SJSA1 (cell line): ENCODE measurements around the gene SMTNL1. TPM values are rescaled to one million over a fixed set of nuclear protein-coding genes. Genes with fewer than 3 reads are reported as not detected.

Source experiments
- DNase-seq, 2 experiments: peaks; one replicate each; pipeline ENCODE4 v3.0.0-alpha.2; 2015 to 2020; ENCODE audit warnings: low spot score in 2 of 2, low read depth in 1 of 2
- H3K27ac ChIP-seq: fragments of 250-450 bp; sonication (Bioruptor Pico); 2 replicates; pipeline ENCODE4 v1.5.1; 2020; ENCODE audit warnings: mild to moderate bottlenecking, moderate library complexity
- H3K27me3 ChIP-seq: fragments of 250-450 bp; sonication (Bioruptor Pico); replicated peaks from 2 replicates; pipeline ENCODE4 v1.5.1; 2020; ENCODE audit warnings: mild to moderate bottlenecking, moderate library complexity
- H3K36me3 ChIP-seq: fragments of 250-450 bp; sonication (Bioruptor Pico); 2 replicates; pipeline ENCODE4 v1.5.1; 2020; ENCODE audit warnings: mild to moderate bottlenecking
- H3K4me1 ChIP-seq: fragments of 250-450 bp; sonication (Bioruptor Pico); replicated peaks from 2 replicates; pipeline ENCODE4 v1.6.1; 2021; ENCODE audit warnings: mild to moderate bottlenecking
- H3K4me3 ChIP-seq: fragments of 250-450 bp; sonication (Bioruptor Pico); 2 replicates; pipeline ENCODE4 v1.5.1; 2020; ENCODE audit warnings: mild to moderate bottlenecking
- H3K9me3 ChIP-seq: fragments of 250-450 bp; sonication (Bioruptor Pico); replicated peaks from 2 replicates; pipeline ENCODE4 v1.5.1; 2020; ENCODE audit warnings: mild to moderate bottlenecking
- total RNA-seq: library from RNA; depleted of rRNA; stranded (reverse); fragments of >200 nt; shearing (Covaris generic); gene quantifications from 2 replicates; pipeline ENCODE4 v1.2.3, GENCODE V29; 2014; rRNA removed

SMTNL1 gene, protein sequence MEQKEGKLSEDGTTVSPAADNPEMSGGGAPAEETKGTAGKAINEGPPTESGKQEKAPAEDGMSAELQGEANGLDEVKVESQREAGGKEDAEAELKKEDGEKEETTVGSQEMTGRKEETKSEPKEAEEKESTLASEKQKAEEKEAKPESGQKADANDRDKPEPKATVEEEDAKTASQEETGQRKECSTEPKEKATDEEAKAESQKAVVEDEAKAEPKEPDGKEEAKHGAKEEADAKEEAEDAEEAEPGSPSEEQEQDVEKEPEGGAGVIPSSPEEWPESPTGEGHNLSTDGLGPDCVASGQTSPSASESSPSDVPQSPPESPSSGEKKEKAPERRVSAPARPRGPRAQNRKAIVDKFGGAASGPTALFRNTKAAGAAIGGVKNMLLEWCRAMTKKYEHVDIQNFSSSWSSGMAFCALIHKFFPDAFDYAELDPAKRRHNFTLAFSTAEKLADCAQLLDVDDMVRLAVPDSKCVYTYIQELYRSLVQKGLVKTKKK
- not detected in 2 replicates for total RNA-seq

DNA sequence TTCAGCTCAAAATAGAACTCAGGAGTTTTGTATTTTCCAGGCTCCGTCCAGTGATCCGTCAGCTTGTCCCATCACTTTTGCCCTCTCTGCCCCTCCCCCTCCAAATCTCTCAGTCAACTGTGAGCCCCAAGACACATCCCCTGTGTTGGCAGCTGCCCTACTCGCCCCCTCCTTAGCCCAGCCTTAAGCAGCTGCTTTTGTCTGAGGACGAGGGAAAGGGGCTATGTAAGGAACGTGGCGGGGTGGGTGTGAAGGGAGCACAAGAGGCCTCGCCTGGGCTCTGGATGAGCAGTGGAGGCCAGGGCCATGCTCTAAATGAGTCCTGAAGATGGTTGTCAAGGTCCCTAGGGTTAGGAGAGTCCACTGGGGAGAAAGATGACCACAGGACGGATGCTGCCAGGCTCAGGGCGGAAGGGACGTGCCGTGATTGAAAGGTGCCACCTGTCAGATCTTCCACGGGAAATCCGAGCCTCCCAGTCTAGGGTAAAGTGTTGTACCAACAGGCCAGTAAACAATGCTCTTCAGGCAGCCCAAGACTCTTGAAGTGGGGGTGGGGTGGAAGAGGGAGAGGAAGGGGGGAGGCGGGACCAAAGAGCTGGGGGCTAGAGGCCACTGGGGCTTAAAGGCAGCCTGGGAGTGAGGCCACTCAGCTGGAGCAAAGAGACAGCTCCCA lies at the start of gene SMTNL1:
Gene SMTNL1 (plus strand): TSS at position 649 of the 673 bp plus-strand sequence. CDS start 5,048 bp downstream, outside the sequence.
- Histone ChIP-seq H3K9me3 (no peaks in the 10 kb centered on the region), H3K27ac (no peak within 1 kb of the TSS), H3K27me3 (0 out of 2 replicates have a peak, but pooled peaks cover 4% of the 10 kb centered on the region), H3K36me3 (no peaks in the 10 kb centered on the region), H3K4me1 (no peaks in the 10 kb centered on the region), H3K4me3 (no peak within 1 kb of the TSS)
- no peak for DNase-seq

DNA sequence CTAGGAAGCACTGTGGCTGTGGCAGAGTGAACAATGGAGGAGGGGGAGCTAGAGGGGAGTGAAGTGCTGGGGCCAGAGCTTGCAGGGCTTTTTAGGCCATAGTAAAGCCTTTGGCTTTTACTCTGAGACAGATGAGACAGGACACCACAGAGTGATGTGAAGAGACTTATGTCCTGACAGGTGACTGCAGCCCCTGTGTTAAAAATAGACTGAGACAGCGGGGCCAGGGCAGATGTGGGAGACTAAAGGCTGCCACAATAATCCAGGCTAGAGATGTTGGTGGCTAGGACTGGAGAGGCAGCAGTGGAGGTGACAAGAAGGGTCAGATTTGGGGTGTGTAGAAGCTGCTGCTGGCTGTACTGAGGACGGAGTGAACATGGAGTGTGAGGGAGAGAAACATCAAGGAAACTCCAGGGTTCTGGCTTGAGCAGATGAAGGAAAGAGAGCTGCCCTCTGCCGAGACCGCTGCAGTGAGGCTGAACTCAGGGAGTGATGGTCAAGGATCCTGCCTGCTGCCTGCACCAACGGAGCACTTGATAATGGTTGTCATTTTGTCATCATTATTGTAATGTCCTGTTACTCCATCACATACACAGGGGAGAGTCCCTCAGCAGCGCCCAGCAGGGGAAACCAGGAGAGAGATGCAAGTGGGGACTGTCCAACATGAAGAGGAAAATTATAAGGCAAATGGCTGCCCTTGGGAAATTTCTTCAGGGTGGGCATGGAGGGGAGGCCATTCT lies 49.3 kb upstream of the SMTNL1 start:
- Histone ChIP-seq H3K9me3 (no peaks in the 10 kb centered on the region), H3K4me1 (no peaks in the 10 kb centered on the region), H3K36me3 (no peaks in the 10 kb centered on the region), H3K4me3 (no peak overlapping the region), H3K27me3 (peaks cover 6% of the 10 kb centered on the region; the same call in 1 of the 2 replicates), H3K27ac (no peak overlapping the region)
- no peak for DNase-seq

DNA sequence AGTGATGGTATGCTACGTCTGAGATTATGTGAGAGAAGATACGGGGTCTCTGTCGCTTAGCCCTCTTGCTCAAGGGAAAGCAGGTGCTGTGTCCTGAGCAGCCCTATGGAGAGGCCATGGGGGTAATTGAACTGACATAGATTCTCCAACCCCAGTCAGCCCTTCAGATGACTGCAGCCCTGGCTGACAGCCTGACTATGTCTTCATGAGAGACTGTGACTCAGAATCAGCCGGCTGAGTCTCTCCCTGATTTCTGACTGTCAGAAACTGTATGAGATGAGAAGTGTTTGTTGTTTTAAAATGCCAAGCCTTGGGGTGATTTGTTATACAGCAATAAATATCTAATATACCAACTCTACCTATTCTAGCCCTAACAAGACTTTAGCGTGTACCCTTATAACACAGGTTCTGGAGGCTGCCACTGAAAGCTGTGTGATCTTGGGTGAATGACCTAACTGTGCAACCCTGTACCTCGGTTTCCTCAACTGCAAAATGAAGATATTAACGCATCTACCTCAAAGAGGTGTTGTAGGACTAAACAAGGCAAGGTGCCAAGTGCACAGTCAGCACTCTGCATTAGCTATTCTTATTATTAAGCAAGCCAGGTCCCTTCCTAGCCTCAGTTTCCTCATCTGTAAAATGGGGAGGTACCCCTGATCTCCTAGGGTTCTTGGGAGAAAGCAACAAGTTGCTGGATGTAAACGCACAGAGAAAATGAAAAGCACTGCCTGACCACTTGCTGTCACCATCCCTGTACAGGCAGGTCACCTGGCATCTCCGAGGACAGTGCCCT lies 46.7 kb upstream of the SMTNL1 start:
- no peaks in the 10 kb centered on the region for H3K9me3 ChIP-seq
- no peak overlapping the region for H3K27ac ChIP-seq
- no peaks in the 10 kb centered on the region for H3K4me1 ChIP-seq
- H3K4me3 ChIP-seq, result no peak overlapping the region
- H3K36me3 ChIP-seq, result peaks cover 4% of the 10 kb centered on the region; the same call in 1 of the 2 replicates
- DNase-seq, result no peak
- H3K27me3 ChIP-seq, result no peaks in the 10 kb centered on the region

DNA sequence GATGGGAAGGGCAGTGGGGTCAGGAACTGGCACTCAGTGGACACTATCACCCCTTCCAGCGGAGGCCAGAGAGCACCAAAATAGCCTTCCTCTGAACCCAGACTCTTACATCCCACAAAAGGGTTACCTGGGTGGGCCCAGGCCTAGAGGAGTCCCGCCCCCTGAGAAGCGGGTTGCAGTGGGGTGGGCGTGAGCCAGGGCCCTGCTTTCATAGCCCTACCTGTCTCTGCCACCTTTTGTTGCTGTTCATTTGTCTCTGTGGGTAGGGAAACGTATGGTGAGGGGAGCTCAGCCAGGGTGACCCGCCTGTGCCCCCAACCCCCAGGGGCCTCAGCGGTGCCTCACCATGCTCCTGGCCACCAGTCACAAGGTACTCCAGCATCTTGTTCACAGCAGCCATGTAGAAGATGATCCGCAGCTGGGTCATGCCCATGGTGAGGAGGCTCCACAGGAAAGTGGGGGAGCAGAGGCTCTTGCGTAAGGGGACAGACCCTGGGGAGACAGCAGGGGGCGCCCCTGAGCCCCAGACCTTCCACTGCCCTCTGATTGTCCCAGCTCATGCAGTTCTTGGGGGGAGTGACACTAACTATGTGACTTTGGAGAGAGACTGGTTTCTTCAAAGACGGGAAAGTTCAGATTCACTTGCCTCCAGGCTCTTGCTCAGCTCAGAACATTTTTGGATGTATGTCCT lies 45.9 kb upstream of the SMTNL1 start:
- H3K4me1 ChIP-seq, result no peaks in the 10 kb centered on the region
- DNase-seq, result peak in 1 of 2 experiments; percentile 19

DNA sequence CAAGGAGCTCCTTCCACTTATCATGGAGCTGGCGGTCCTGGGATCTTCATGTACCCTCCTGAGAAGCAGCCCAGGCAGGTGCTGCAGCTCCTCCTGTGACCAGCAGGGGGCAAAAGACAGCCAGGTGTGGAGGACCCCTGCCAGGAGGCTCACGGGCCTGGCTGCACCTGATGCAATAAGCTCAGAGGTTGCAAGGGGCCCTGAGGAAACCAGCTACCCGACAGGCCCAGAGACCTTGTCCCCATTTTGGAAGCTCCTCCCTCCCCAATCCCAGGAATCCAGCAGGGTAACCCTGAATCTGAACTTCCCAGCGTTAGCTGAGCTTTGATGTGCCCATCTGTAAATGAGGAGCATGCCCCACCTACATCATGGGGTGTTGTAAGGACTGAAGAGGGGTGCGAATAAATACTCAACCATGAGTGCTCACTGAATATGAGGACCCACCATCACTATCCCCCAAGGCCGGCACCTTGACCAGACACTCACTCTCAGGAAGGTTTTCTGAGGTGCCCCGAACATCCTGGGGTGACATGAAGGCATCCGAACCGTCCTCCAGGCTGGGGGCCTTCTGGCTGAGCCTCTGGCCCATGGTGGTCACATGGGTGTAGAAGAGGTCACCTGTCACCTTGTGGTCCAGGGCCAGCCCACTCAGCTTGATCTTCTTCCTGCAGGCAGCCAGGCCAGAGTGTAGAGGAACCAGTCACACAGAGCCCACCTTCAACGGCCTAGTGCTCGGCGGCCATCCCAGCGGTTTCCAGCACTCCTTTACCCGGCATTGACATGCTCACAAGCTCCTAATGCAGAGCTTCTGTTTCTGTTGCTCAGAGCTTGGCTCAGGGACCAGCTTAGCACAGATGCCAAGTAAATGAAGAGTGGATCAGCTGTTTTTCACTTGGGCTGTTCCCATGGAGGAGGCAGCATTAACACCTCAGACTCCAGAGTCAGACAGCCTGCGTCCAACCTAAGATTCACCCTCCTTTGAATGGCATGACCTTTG lies 43.6 kb upstream of the SMTNL1 start:
- Histone ChIP-seq H3K4me3 (no peak overlapping the region), H3K4me1 (no peaks in the 10 kb centered on the region), H3K27me3 (no peaks in the 10 kb centered on the region), H3K27ac (no peak overlapping the region), H3K9me3 (no peaks in the 10 kb centered on the region), H3K36me3 (peaks cover 4% of the 10 kb centered on the region; the same call in 1 of the 2 replicates)
- DNase-seq, result peak in 1 of 2 experiments; percentile 30

More for the DNA sequence above, 45.9 kb upstream of the SMTNL1 start:
- no peaks in the 10 kb centered on the region for H3K27me3 ChIP-seq
- H3K9me3 ChIP-seq, result no peaks in the 10 kb centered on the region
- no peak overlapping the region for H3K27ac ChIP-seq
- H3K4me3 ChIP-seq, result no peak overlapping the region
- H3K36me3 ChIP-seq, result peaks cover 4% of the 10 kb centered on the region; the same call in 1 of the 2 replicates

DNA sequence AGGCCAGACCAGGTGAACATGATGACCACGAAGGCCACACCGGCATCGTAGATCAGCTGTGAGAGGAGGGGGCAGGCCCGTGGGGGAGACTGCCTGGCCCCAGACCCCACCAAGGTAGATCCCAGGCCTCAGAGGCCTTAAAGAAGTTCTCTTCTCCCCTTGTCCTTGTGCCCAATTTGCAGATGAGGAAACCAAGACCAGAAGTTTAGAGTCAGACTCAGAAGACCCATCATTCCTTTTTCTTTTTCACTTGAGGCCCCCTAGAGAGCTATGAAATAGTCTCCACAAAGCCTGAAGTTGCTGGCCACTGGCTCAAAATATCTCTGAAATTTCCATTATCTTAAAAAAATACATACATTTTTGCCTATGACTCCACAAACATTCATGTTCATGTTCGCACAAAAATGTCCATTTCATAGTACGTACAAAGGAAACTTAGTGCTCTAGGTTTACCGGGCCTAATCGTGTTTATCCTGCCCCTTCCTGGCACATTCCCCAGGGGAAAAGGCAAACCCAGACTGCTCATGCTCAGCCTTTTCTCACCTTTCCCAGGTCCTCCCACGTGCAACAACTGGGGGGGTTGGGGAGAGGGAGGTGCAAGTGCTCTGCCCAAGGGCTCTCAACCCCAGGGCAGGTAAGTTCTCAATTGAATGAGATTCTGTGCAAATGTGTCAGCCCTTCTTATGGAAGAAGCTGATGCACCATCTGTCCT lies 41.1 kb upstream of the SMTNL1 start:
- no peak for DNase-seq
- no peaks in the 10 kb centered on the region for H3K27me3 ChIP-seq

DNA sequence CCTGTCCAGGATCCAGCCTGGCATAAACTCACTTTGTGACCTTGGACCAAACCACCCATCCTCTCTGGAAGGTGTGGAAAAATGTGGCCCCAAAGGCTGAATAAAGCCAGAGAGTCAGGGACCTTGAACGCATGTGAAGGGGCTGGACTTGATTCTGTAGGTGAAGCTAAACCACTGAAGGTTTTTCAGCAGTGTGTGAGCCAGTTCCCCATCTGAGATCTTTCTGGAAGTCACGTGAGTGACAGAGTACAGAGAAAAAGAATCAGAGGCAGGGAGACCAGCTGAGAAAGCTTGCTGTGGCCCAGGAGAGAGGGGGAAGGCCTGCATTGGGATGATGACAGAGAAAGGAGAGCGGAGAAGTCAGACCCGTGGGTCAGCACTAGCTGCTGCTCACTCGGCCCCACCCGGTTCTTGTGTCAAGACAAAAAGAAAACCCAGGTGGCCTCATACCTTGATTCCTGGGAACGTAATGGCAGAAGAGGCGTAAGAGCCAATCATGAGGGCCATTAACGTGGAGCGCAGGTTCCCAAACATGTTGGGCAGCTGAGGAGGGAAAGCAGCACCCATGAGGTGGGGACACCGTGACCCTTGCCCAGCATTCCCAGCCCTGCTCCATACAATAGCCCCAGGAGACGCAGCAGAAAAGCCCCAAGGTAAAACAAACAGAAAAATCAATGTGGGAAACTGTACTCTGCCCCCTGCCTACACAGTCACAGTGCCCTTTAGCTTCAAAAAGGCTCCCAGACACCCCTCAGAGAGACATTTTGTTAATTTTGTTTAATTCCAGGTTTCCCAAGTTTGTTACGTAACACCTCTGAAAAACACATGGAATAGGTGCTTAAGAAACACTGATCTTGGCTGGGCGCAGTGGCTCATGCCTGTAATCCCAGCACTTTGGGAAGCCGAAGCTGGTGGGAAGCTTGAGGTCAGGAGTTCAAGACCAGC lies 39.8 kb upstream of the SMTNL1 start:
- Histone ChIP-seq H3K4me3 (no peak overlapping the region), H3K4me1 (peaks cover 10% of the 10 kb centered on the region), H3K36me3 (peaks cover 4% of the 10 kb centered on the region; the same call in 1 of the 2 replicates), H3K9me3 (no peaks in the 10 kb centered on the region), H3K27ac (no peak overlapping the region), H3K27me3 (no peaks in the 10 kb centered on the region)
- DNase-seq, result no peak

More for the DNA sequence above, 41.1 kb upstream of the SMTNL1 start:
- no peaks in the 10 kb centered on the region for H3K9me3 ChIP-seq
- no peak overlapping the region for H3K27ac ChIP-seq
- H3K4me1 ChIP-seq, result peaks cover 10% of the 10 kb centered on the region
- peaks cover 4% of the 10 kb centered on the region; the same call in 1 of the 2 replicates for H3K36me3 ChIP-seq
- H3K4me3 ChIP-seq, result no peak overlapping the region

DNA sequence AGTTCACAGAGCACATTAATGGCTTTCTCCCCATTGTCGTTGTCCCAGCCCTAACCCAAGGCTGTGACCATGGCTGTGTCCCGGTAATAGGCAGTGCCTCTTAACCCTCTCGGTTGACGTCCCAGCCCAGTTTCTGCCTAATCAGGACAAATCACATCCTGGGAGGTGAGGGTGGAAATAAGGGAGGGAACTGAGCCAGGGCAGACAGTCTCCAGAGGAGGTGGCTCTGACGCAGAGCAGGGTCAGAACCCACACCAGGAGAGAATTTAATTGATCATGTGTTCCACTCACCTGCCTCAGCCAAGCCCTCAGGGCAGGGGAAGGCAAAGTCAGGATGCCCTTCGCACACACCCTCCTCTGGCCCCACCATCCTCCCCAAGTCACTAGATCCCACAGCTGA lies 38.9 kb upstream of the SMTNL1 start:
- no peak for DNase-seq
- Histone ChIP-seq H3K27ac (no peak overlapping the region), H3K9me3 (no peaks in the 10 kb centered on the region), H3K27me3 (no peaks in the 10 kb centered on the region), H3K36me3 (peaks cover 3% of the 10 kb centered on the region; the same call in 1 of the 2 replicates), H3K4me3 (no peak overlapping the region), H3K4me1 (peaks cover 10% of the 10 kb centered on the region)

DNA sequence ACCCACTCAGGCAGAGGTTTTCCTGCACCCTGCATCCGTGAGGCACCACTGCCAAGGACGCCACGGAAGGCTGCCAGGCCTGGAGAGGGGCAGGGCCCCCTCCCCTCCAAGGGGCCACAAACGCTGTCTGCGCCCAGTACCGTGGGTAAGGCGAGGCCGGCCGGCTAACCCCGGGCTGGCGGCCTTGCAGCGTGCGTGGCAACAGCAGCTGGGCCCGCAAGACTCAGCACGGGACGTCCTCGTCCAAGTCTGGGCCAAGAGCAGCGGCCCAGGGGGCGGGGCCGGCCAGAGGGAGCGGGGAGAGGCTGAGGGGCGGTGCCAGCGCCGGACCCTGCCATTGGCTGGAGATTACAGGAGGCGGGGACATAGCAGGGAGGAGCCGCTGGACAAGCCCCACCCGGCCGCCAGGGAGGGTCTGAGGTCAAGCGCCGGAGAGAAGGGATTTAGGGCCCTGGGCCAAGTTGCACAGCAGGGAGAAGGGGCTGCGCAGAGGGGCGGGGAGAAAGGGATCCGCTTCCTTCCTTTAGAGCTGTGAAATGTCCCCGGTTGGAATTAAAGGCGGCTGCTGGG lies 37.9 kb upstream of the SMTNL1 start:
- peak; percentile 83 to 94 for DNase-seq
- Histone ChIP-seq H3K4me3 (peak overlapping the region; percentile 6; the same call in 1 of the 2 replicates), H3K27me3 (no peaks in the 10 kb centered on the region), H3K36me3 (no peaks in the 10 kb centered on the region), H3K4me1 (peaks cover 10% of the 10 kb centered on the region), H3K9me3 (no peaks in the 10 kb centered on the region), H3K27ac (no peak overlapping the region)

DNA sequence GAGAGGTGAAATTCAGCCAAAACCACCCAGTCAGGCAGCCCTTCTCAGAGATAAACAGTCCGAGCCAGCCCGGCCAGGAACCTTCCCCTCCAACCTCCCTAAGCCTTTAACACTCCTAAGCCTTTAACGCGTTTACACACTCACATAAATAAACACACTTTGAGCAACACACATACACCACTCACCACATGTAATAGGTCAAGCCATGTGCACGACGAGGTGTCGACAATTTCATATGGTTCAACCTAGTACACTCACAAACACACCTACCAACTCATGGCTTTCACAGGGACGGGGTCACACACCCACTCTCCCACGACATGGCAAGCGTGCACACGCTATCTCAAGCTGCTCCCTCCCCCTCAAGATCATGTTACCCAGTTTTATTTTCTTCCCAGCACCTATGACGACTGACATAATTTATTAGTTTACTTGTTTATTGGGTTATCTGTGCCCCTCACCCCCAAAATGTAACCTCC lies 37.4 kb upstream of the SMTNL1 start:
- DNase-seq, result no peak
- Histone ChIP-seq H3K9me3 (no peaks in the 10 kb centered on the region), H3K27me3 (no peaks in the 10 kb centered on the region), H3K4me3 (peak overlapping the region; percentile 6; the same call in 1 of the 2 replicates), H3K27ac (no peak overlapping the region), H3K4me1 (peaks cover 10% of the 10 kb centered on the region), H3K36me3 (no peaks in the 10 kb centered on the region)
